ENCODE measurements around the gene ZNFX1.
A peak's percentile ranks its signal among the peaks of the same experiment; 100 is the strongest.

Gene ZNFX1

GRCh38 chr20:49292010-49292409, 14.2 kb upstream of the ZNFX1 start:
- DNase-seq (ENCODE audit: low read depth in 2 of 2) = no peak

GRCh38 chr20:49291200-49291599, 13.3 kb upstream of the ZNFX1 start:
- no peak for DNase-seq (ENCODE audit: low read depth in 2 of 2)

- no peak for DNase-seq (ENCODE audit: low read depth in 2 of 2)
Observed at GRCh38 chr20:49290608-49291191, 12.8 kb upstream of the ZNFX1 start.

GRCh38 chr20:49288784-49289696, 11.2 kb upstream of the ZNFX1 start:
- DNase-seq (ENCODE audit: low read depth in 2 of 2) = no peak

- DNase-seq (ENCODE audit: low read depth in 2 of 2) = no peak
Observed at GRCh38 chr20:49288250-49288751, 10.4 kb upstream of the ZNFX1 start.

- DNase-seq (ENCODE audit: low read depth in 2 of 2) = peak in 1 of 2 experiments; percentile 52
Observed at GRCh38 chr20:49287555-49288249, 9.8 kb upstream of the ZNFX1 start.

GRCh38 chr20:49286689-49287551, 9.1 kb upstream of the ZNFX1 start:
- no peak for DNase-seq (ENCODE audit: low read depth in 2 of 2)

GRCh38 chr20:49285813-49286494, 8.1 kb upstream of the ZNFX1 start:
- DNase-seq (ENCODE audit: low read depth in 2 of 2) = no peak

GRCh38 chr20:49285233-49285668, 7.4 kb upstream of the ZNFX1 start:
- DNase-seq (ENCODE audit: low read depth in 2 of 2) = no peak

GRCh38 chr20:49284818-49285217, 7.0 kb upstream of the ZNFX1 start:
- DNase-seq (ENCODE audit: low read depth in 2 of 2) = no peak

- DNase-seq (ENCODE audit: low read depth in 2 of 2) = no peak
Observed at GRCh38 chr20:49283703-49284625, 6.1 kb upstream of the ZNFX1 start.

- DNase-seq (ENCODE audit: low read depth in 2 of 2) = no peak
Observed at GRCh38 chr20:49283176-49283702, 5.4 kb upstream of the ZNFX1 start.

GRCh38 chr20:49282584-49283171, 4.8 kb upstream of the ZNFX1 start:
- no peak for DNase-seq (ENCODE audit: low read depth in 2 of 2)

- DNase-seq (ENCODE audit: low read depth in 2 of 2) = no peak
Observed at GRCh38 chr20:49281913-49282467, 4.1 kb upstream of the ZNFX1 start.

- no peak for DNase-seq (ENCODE audit: low read depth in 2 of 2)
Observed at GRCh38 chr20:49281059-49281912, 3.4 kb upstream of the ZNFX1 start.

GRCh38 chr20:49280463-49281058, 2.7 kb upstream of the ZNFX1 start:
- no peak for DNase-seq (ENCODE audit: low read depth in 2 of 2)
